Neutrophil (primary cell): Measurements from ENCODE around the gene HCAR2.
A peak's percentile ranks its signal among the peaks of the same experiment; 100 is the strongest.
"Not testable (repeated sequence)": the region's sequence is repeated elsewhere in the genome, so short reads cannot be mapped to it uniquely, and the experiment has no call there.

Experiments
- H3K27ac ChIP-seq: fragments of 200-600 bp; sonication (generic); 2 replicates; pipeline ENCODE4 v1.5.1; 2016; ENCODE audit warnings: mild to moderate bottlenecking, moderate library complexity
- H3K27me3 ChIP-seq: fragments of 200-600 bp; sonication (generic); 2 replicates; pipeline ENCODE4 v1.6.0; 2016; ENCODE audit warnings: mild to moderate bottlenecking
- H3K36me3 ChIP-seq: fragments of 200-600 bp; sonication (generic); 2 replicates; pipeline ENCODE4 v1.5.1; 2017
- H3K4me1 ChIP-seq, 2 experiments: fragments of 200-600 bp in 1 of 2; sonication (generic) in 1 of 2; 1 replicate in 1 of 2; 2 replicates in 1 of 2; pipeline versions ENCODE4 v1.5.1 to v1.6.1; 2013 to 2016; ENCODE audit warnings: low read depth in 1 of 2, low read length in 1 of 2, mild to moderate bottlenecking in 1 of 2, moderate library complexity in 1 of 2; ENCODE audit not compliant: control insufficient read depth in 1 of 2, insufficient read depth in 1 of 2
- H3K4me3 ChIP-seq, 2 experiments: fragments of 200-600 bp in 1 of 2; sonication (generic) in 1 of 2; 1 replicate in 1 of 2; 2 replicates in 1 of 2; pipeline ENCODE4 v1.5.1; 2013 to 2016; ENCODE audit warnings: low read depth in 1 of 2, low read length in 1 of 2, mild to moderate bottlenecking in 1 of 2, moderate library complexity in 1 of 2
- H3K9me3 ChIP-seq: fragments of 200-600 bp; sonication (generic); 2 replicates; pipeline ENCODE4 v1.5.1; 2016
- CTCF ChIP-seq: fragments of 200-600 bp; sonication (generic); IDR thresholded peaks from 2 replicates; pipeline ENCODE4 v1.5.1; 2016; ENCODE audit warnings: antibody characterized with exemption

The HCAR2 gene

GRCh38 chr12:122702890-122703611, at the start of gene HCAR2:
Gene HCAR2 (minus strand): TSS chr12:122703357. CDS start chr12:122703283, 74 bp downstream.
- peak within 1 kb of the TSS; percentile 66 to 90 for H3K4me3 ChIP-seq
- H3K9me3 ChIP-seq, H3K27me3 ChIP-seq, H3K36me3 ChIP-seq: not testable (repeated sequence)
- H3K4me1 ChIP-seq, result peaks cover 29 to 30% of the 10 kb centered on the region in 2 experiments
- H3K27ac ChIP-seq, result peak within 1 kb of the TSS; percentile 91

- Histone ChIP-seq H3K27ac (peak within 1 kb of the TSS; percentile 85), H3K4me1 (peaks cover 53 to 56% of the 10 kb centered on the region in 2 experiments), H3K9me3 (no peaks in the 10 kb centered on the region), H3K36me3 (peaks cover 32% of the 10 kb centered on the region), H3K27me3 (no peaks in the 10 kb centered on the region), H3K4me3 (peak within 1 kb of the TSS; percentile 78 to 80)
- peak; percentile 98 for TF ChIP-seq CTCF
Observed at GRCh38 chr12:122752464-122753318, 49.5 kb upstream of the HCAR2 start, which contains the start of gene DENR. Gene DENR (plus strand): TSS chr12:122752824. CDS start chr12:122753702, 878 bp downstream.

- peak overlapping the region; percentile 85 for H3K27ac ChIP-seq
Observed at GRCh38 chr12:122750781-122751515, 47.8 kb upstream of the HCAR2 start.

DNA sequence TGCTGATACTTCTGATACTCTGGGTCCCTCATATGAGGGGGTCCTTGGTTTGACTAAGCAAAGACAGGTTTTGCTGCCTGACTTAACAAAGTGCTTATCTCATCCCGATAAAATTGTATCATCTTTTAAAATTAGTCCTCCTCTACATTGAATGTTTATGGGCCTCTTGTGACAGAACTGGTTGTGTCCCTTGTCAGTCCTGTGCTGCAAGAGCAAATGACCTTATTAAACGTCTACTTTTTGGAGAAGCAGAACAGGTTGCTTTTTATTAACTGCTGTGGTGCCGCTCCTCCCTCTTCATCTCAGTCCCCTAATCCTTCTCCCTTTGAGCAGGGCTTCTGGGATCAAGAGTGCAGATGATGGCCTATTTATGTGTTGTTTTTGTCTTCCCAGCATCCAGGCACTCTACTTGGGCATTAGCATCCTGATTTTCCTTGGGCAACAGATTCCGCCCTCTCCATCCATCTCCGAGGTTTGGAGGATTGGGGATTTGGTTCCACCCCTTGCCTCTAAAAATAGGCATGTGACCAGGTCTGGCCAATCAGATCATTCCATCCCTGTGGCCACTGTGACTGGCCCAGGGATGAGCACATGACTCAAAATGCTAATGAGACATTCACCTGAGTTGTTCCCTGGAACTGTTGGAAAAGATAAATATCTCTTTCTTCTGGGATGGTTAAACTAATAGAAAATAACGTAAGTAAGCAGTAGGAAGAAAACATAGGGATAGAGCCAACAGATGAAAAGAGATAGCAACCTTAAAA, 46.6 kb upstream of the HCAR2 start:
- H3K9me3 ChIP-seq, result no peaks in the 10 kb centered on the region
- peak overlapping the region; percentile 81 for H3K27ac ChIP-seq
- no peaks in the 10 kb centered on the region for H3K27me3 ChIP-seq
- H3K4me3 ChIP-seq, result no peak overlapping the region
- TF ChIP-seq CTCF, result no peak
- peaks cover 80 to 85% of the 10 kb centered on the region in 2 experiments for H3K4me1 ChIP-seq
- peaks cover 6% of the 10 kb centered on the region for H3K36me3 ChIP-seq

More at GRCh38 chr12:122750781-122751515, 47.8 kb upstream of the HCAR2 start:
- H3K9me3 ChIP-seq, H3K27me3 ChIP-seq: not testable (repeated sequence)
- H3K4me1 ChIP-seq, result peaks cover 69 to 73% of the 10 kb centered on the region in 2 experiments
- peak overlapping the region in 1 of 2 experiments; percentile 78 for H3K4me3 ChIP-seq
- H3K36me3 ChIP-seq, result peaks cover 17% of the 10 kb centered on the region

- Histone ChIP-seq H3K4me1 (peaks cover 95 to 96% of the 10 kb centered on the region in 2 experiments), H3K36me3 (no peaks in the 10 kb centered on the region), H3K27ac (peak overlapping the region; percentile 81), H3K9me3 (no peaks in the 10 kb centered on the region), H3K27me3 (no peaks in the 10 kb centered on the region), H3K4me3 (peak overlapping the region in 1 of 2 experiments; percentile 19)
- TF ChIP-seq CTCF, result no peak
Observed at GRCh38 chr12:122747224-122748135, 44.3 kb upstream of the HCAR2 start.
